HG02973 (cell line): ENCODE results near the gene XNDC1N.
"Not testable (repeated sequence)": the region's sequence is repeated elsewhere in the genome, so short reads cannot be mapped to it uniquely, and the experiment has no call there.

Experiments used
- ATAC-seq: cut with Tn5 transposase; IDR thresholded peaks from one replicate; pipeline ENCODE4 v1.9.1; 2021; ENCODE audit warnings: moderate library complexity; ENCODE audit not compliant: unreplicated experiment

XNDC1N gene

DNA sequence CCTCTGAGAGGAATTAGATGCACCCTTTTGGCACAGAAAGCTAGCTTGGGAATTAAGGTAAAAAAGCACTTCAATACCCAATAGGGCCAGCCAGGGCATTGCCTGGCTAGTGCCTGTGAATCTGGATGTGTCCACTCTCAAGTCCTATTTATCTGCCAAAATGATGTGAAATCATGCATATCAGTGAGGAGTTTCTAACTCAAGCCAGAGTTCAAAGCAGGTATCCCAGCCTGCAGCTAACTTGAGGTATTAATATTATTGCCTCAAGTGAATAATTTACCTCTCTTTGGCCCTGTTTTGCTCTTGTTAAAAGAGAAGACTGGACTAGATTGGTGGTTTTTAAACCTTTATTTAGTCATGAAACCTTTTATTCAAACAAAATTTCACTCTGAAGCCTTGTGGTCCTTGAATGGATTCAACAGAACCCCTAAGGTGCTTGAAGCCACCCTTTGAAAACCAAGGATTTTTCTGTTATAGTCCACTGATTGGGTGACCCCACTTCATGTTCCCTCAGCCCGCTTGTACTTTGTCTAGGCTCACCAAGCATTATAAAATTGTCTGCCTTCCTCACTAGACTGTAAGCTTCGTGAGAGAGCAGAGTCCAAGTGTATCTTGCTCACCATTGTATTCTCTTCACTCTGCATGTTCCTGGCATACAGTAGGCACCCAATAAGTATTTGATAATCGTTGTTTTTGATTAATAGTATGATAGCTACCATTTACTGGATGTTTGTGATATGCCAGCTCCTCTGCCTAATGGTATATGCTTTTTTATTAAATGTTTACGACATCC is 4.9 kb upstream of the XNDC1N start:
- ATAC-seq, result no peak

DNA sequence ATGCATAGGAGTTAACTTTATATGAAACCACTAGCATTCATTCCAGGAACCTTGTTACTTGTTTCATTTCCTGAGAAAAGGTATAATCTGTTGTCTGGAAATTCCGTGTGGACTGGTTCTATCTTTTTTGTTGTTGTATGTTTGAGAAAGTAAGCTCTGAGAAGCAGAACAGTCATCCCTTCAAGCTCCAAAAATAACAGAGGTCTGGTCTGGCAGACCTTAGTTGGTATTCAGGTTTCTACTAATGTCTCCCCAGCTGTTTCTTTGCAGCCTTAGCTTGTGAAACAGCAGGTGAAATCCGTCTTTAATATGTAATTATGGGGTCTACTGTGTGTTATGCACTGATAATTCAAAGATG is 2.8 kb upstream of the XNDC1N start:
- no peak for ATAC-seq

DNA sequence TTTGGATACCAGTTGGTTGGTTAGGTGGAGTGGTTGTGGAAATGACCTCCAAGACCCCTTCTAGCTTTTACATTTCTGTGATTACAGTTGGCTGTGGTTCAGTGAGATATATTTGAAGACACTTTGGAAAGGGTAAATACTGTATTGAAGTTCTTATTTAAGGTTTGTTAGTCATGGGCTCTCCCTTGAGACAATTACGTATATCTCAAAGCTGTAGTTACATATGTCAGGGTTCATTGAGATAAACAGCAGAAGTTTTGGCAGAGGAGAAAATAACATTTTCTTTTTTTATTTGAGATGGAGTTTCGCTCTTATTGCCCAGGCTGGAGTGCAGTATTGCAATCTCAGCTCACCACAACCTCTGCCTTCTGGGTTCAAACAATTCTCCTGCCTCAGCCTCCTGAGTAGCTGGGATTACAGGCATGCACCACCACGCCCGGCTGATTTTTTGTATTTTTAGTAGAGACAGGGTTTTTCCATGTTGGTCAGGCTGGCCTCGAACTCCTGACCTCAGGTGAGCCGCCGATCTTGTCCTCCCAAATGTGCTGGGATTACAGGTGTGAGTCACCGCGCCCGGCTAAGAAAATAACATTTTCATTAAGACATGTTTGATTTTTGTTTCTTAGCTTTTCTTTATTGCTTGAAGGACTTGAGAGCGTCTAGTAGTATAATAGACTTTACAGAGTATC is 2.3 kb upstream of the XNDC1N start:
- ATAC-seq, result no peak

DNA sequence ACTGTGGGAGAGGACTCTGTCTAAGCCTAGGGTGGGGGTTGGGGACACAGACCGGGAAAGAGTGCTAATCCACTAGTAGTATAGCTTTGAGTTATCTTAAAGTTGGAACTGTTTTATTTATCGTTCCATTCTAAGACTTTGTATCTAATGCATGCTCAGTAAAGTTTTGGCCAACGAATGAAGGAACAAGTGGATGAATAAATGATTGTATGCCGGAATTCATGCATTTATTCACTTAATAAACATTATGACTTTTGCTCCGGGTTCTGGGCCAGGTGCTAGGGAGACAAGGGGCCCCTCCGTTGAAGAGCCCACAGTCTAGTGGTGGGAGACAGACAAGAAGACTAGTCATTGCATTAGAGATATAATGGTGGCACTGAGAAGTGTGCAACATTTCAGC is 1.1 kb upstream of the XNDC1N start:
- no peak for ATAC-seq

DNA sequence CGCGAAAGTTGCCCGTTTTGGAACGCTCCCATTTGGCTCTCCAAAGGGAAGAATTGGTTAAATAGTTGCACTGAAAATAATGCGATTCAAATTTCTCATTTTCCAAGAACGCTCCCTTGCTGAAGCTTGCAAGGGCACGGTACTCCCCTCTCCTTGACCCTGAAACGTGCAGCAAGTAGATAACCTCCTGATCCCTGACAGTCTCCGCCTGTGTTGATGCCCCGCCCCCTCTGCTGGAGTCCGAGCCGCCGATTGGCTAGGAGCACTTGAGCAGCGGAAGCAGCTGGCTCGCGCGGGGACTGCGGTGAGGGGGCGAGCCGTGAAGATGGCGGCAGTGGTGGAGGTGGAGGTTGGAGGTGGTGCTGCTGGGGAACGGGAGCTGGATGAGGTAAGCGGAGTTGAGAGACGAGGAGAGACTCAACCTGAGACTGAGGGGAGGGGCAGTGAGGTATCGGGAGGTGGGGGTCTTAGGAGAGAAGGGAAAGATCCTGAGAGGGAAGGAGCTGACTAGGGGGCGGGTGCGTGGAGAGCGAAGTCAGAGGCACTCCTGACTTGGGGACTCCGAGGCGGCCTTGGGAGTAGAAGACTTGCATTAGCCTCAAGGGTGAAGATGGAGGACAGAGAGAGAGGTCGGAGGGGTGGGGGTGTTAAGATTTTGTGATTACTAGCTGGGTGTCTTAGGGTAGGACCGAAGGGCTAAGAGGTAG is 496 bp upstream of the XNDC1N start, which contains the start of gene RNF121:
Gene RNF121 (plus strand): TSS at position 310 of the 707 bp plus-strand sequence. CDS start 16 bp downstream, at position 326.
- ATAC-seq, result peak; percentile 71

DNA sequence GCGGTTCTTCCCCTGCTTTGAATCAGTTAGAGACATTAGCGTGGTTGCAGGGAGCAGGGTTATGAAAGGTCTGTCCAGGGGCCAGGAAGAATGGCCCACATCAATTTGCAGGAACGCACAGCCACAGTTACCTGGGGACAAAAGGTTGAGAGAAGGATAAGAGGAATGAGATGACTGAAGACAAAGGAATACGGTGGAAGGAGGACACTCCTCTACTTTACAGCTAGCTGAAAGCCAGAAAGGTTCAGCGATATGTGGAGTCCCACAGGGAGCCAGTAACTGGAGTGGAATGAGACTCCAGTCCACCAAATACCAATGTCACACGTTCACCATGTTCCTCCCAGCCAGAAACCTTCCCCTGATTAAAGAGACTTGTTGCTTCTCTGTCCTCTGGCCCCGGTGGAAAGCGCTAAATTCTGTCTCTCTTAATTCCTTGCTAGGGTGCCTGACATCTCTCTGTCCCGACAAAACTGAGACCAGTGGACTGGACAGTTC is 10.7 kb downstream of the XNDC1N start:
- no peak for ATAC-seq

DNA sequence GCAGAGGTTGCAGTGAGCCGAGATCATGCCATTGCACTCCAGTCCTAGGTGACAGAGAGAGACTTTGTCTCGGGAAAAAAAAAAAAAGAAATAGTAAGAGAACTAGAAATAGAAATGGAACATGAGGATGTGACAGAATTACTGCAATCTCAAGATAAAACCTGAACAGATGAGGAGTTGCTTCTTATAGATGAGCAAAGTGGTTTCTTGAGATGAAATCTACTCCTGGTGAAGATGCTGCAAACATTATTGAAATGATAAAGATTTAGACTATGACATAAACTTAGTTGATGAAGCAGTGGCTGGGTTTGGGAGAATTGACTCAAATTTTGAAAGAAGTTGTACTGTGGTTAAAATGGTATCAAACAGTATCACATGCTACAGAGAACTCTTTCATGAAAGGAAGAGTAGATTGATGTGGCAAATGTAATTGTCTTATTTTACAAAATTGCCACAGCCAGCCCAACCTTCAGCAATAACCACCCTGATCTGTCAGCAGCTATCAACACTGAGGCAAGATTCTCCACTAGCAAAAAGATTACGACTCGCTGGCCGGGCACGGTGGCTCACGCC is 13.7 kb downstream of the XNDC1N start:
- ATAC-seq, result no peak

DNA sequence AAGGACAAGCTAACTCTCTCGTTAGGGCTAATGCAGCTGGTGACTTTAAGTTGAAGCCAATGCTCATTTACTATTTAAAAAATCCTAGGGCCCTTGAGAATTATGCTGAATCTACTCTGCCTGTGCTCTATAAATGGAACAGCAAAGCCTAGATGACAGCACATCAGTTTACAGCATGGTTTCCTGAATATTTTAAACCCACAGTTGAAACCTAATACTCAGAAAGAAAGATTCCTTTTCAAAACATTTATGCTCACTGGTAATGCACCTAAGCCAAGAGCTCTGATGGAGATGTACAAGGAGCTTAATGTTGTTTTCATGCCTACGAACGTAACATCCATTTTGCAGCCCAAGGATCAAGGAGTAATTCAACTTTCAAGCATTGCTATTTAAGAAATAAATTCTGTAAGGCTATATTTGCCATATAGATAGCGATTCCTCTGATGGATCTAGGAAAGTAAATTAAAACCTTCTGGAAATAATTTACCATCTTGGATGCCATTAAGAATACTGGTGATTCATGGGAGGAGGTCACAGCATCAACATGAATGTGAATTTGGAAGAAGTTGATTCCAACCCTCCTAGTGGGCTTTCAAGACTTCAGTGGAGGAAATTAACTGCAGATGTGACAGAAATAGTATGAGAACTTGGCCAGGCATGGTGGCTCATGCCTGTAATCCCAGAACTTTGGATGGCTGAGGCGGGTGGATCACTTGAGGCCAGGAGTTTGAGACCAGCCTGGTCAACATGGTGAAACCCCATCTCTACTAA is 14.5 kb downstream of the XNDC1N start:
- no peak for ATAC-seq

DNA sequence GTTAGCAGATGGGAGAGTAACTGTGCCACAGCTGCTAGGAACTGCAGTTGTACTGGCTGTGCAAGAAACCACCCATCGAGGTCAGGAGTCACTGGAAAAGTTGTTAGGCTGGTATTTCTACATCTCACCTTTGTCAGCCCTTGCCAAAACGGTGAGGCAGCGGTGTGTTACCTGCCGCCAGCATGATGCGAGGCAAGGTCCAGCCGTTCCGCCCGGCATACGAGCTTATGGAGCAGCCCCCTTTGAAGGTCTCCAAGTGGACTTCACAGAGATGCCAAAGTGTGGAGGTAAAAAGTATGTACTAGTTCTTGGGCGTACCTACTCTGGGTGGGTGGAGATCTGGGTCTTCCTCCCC is 16.4 kb downstream of the XNDC1N start:
- ATAC-seq, result not testable (repeated sequence)

DNA sequence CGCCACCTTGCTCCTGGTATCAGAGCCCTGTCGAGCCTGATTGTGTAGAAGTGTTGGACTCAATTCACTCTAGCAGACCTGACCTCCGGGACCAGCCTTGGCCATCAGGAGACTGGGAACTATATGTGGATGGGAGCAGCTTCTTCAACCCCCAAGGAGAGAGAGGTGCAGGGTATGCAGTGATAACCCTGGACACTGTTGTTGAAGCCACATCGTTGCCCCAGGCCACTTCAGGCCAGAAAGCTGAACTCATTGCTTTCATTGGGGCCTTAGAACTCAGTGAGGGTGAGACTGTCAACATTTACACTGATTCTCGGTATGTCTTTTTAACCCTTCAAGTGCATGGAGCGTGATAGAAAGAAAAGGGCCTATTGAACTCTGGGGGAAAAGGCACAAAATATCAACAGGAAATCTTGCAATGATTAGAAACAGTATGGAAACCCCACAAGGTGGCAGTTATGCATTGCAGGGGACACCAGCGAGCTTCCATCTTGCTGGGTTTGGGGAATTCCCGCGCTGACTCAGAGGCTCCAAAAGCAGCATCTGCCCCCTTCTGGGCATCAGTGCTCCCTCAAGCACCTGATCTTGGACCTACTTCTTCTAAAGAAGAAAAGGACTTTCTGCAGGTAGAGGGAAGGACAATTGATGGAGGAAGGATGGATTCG is 16.9 kb downstream of the XNDC1N start:
- not testable (repeated sequence) for ATAC-seq

DNA sequence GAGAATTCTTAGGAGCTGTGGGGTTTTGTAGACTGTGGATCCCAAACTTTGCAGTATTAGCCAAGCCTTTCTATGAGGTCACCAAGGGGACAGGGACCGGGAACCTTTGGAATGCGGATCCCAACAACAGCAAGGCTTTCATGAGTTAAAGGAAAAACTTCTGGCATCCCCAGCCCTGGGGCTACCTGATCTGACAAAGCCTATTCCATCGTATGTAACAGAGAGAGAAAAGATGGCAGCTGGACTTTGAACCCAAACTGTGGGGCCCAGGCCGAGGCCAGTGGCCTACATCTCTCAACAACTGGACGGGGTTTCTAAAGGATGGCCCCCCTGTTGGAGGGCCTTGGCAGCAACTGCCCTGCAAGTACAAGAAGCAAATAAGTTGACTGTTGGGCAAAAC is 17.6 kb downstream of the XNDC1N start:
- not testable (repeated sequence) for ATAC-seq

DNA sequence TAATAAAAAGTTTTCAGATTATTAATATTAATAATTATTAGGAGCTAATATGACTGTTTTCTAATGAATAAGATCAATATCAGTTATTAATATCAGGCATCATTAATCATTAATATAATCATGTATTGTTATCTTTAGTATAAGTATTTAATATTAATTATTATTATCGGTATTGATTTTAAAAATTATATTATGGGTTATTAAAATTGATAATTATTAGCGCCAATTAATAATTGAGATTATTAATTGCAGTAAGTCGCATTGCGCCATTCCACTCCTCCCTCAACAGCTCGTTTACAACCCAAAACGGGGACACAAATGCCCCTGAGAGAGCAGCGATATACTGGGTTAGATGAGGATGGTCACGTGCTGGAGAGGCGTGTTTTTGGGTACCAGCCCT is 20.2 kb downstream of the XNDC1N start:
- no peak for ATAC-seq

DNA sequence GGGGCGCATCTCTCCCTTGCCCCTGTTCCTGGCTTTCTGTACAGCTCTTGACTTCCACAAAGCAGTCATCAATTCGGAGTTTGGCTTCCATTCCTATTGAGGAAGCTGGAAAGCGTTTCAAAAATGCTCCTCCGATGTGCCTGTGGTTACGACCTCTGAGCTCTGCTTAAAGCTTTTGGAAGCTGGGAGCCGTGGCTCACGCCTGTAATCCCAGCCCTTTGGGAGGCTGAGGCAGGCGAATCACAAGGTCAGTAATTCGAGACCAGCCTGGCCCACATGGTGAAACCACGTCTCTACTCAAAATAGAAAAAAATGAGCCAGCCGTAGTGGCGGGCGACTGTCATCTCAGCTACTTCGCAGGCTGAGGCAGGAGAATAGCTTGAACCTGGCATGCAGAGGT is 27.3 kb downstream of the XNDC1N start:
- not testable (repeated sequence) for ATAC-seq

DNA sequence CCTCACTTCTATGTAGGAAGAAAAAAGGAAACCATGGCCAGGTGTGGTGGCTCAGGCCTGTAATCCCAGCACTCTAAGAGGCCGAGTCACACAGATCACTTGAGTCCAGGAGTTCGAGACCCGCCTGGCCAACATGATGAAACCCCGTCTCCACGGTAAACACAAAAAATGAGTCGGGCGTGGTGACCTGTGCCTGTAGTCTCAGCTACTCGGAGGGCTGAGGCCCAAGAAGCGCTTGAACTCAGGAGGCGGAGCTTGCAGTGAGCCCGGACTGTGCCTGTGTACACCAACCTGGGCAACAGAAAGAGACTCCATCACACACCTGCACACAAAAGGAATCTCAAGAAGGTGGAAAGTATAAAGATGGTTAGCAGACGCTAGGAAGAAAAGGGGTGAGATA is 32.4 kb downstream of the XNDC1N start:
- no peak for ATAC-seq

DNA sequence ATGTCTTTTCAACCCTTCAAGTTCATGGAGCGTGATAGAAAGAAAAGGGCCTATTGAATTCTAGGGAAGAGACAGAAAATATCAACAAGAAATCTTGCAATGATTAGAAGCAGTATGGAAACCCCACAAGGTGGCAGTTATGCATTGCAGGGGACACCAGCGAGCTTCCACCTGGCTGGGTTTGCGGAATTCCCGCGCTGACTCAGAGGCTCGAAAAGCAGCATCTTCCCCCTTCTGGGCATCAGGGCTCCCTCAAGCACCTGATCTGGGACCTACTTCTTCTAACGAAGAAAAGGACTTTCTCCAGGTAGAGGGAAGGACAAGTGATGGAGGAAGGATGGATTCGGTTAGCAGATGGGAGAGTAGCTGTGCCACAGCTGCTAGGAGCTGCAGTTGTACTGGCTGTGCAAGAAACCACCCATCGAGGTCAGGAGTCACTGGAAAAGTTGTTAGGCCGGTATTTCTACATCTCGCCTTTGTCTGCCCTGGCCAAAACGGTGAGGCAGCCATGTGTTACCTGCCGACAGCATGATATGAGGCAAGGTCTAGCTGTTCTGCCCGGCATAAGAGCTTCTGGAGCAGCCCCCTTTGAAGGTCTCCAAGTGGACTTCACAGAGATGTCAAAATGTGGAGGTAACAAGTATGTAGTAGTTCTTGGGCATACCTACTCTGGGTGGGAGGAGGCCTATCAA is 39.1 kb downstream of the XNDC1N start:
- ATAC-seq, result not testable (repeated sequence)

DNA sequence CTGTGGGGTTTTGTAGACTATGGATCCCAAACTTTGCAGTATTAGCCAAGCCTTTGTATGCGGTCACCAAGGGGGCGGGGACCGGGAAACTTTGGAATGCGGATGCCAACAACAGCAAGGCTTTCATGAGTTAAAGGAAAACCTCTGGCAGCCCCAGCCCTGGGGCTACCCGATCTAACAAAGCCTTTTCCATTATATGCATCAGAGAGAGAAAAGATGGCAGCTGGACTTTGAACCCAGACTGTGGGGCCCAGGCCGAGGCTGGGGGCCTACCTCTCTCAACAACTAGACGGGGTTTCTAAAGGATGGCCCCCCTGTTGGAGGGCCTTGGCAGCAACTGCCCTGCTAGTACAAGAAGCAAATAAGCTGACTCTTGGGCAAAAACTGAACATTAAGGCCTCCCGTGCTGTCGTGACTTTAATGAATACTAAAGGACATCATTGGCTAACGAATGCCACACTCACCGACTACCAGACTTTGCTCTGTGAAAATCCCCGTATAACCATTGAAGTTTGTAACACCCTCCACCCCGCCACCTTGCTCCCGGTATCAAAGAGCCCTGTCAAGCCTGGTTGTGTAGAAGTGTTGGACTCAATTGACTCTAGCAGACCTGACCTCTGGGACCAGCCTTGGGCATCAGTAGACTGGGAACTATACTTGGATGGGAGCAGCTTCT is 39.9 kb downstream of the XNDC1N start:
- ATAC-seq, result not testable (repeated sequence)

DNA sequence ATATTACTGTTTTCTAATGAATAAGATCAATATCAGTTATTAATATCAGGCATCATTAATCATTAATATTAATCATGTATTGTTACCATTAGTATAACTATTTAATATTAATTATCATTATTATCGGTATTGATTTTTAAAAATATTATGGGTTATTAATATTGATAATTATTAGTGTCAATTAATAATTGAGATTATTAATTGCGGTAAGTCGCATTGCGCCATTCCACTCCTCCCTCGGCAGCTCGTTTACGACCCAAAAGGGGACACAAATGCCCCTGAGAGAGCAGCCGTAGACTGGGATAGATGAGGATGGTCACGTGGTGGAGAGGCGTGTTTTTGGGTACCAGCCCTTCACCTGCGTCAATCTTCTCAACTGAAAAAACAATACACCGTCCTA is 42.6 kb downstream of the XNDC1N start:
- ATAC-seq, result not testable (repeated sequence)
